GM23338 (cell line): ENCODE data around the gene SMIM30. TPM values are rescaled to one million over a fixed set of nuclear protein-coding genes. Genes with fewer than 3 reads are reported as not detected.
A peak's percentile ranks its signal among the peaks of the same experiment; 100 is the strongest.

Experiments used
- ATAC-seq: fragments of 200-7000 bp; cut with Tn5 transposase; 3 replicates; pipeline ENCODE4 v1.9.1; 2020
- DNase-seq: peaks from one replicate; pipeline ENCODE4 v3.0.0-alpha.2; 2015; ENCODE audit warnings: low spot score
- H2AFZ ChIP-seq: fragments of 200-600 bp; sonication (generic); 2 replicates; pipeline ENCODE4 v1.8.0; 2016; ENCODE audit warnings: antibody characterized with exemption, mild to moderate bottlenecking, moderate library complexity
- H3F3A ChIP-seq: fragments of 200-600 bp; sonication (generic); replicated peaks from 2 replicates; pipeline ENCODE4 v1.8.0; 2017; ENCODE audit warnings: antibody characterized with exemption, mixed run types, low read depth
- H3K27ac ChIP-seq: fragments of 200-600 bp; sonication (generic); 2 replicates; pipeline ENCODE4 v1.6.1; 2016; ENCODE audit warnings: low read depth
- H3K27me3 ChIP-seq: fragments of 200-600 bp; sonication (generic); 2 replicates; pipeline ENCODE4 v1.8.0; 2016; ENCODE audit warnings: mild to moderate bottlenecking, mixed run types, moderate library complexity; ENCODE audit not compliant: insufficient read depth
- H3K36me3 ChIP-seq: fragments of 200-600 bp; sonication (generic); 2 replicates; pipeline ENCODE4 v1.8.0; 2016; ENCODE audit warnings: mild to moderate bottlenecking; ENCODE audit not compliant: insufficient read depth
- H3K4me1 ChIP-seq: fragments of 200-600 bp; sonication (generic); 2 replicates; pipeline ENCODE4 v1.8.0; 2016; ENCODE audit warnings: mild to moderate bottlenecking, moderate library complexity; ENCODE audit not compliant: insufficient read depth
- H3K4me2 ChIP-seq: fragments of 200-600 bp; sonication (generic); 2 replicates; pipeline ENCODE4 v1.7.1; 2017; ENCODE audit warnings: mixed run types
- H3K4me3 ChIP-seq: fragments of 200-600 bp; sonication (generic); 2 replicates; pipeline ENCODE4 v1.6.1; 2016; ENCODE audit warnings: mixed run types
- H3K79me2 ChIP-seq: fragments of 200-600 bp; sonication (generic); replicated peaks from 2 replicates; pipeline ENCODE4 v1.8.0; 2017; ENCODE audit warnings: mild to moderate bottlenecking; ENCODE audit not compliant: insufficient read depth
- H3K9me2 ChIP-seq: fragments of 200-600 bp; sonication (generic); 2 replicates; pipeline ENCODE4 v1.8.0; 2017; ENCODE audit not compliant: insufficient read depth
- H4K20me1 ChIP-seq: fragments of 200-600 bp; sonication (generic); replicated peaks from 2 replicates; pipeline ENCODE4 v1.8.0; 2017; ENCODE audit warnings: mild to moderate bottlenecking; ENCODE audit not compliant: insufficient read depth
- H3K27ac Mint-ChIP-seq: 2 replicates; pipeline ENCODE4 v1.8.0; 2020; ENCODE audit warnings: inconsistent platforms, mild to moderate bottlenecking, moderate library complexity, mixed read lengths
- H3K27me3 Mint-ChIP-seq: 3 replicates; pipeline ENCODE4 v1.8.0; 2022; ENCODE audit warnings: low read depth, mild to moderate bottlenecking, moderate library complexity, mixed read lengths, inconsistent platforms; ENCODE audit not compliant: insufficient read depth, poor library complexity
- H3K36me3 Mint-ChIP-seq: 3 replicates; pipeline ENCODE4 v1.8.0; 2021; ENCODE audit warnings: low read depth, mild to moderate bottlenecking, inconsistent platforms, moderate library complexity, mixed read lengths
- H3K4me1 Mint-ChIP-seq: 3 replicates; pipeline ENCODE4 v1.8.0; 2020; ENCODE audit warnings: mild to moderate bottlenecking, inconsistent platforms, mixed read lengths
- H3K4me3 Mint-ChIP-seq: 3 replicates; pipeline ENCODE4 v1.8.0; 2021; ENCODE audit warnings: moderate library complexity, mild to moderate bottlenecking, inconsistent platforms, mixed read lengths
- H3K9me3 Mint-ChIP-seq: 3 replicates; pipeline ENCODE4 v1.8.0; 2020; ENCODE audit warnings: moderate library complexity, mild to moderate bottlenecking, inconsistent platforms, mixed read lengths
- CREB1 ChIP-seq: fragments of 250-450 bp; sonication (Bioruptor Pico); IDR thresholded peaks from 2 replicates; pipeline ENCODE4 v1.5.0; 2020; ENCODE audit warnings: low read depth, mild to moderate bottlenecking, moderate library complexity
- CTCF ChIP-seq, 2 experiments: fragments of 200-600 bp in 1 of 2; sonication (generic) in 1 of 2; conservative IDR thresholded peaks; 2 replicates each; pipeline versions ENCODE4 v1.5.1 to v1.6.1; 2016 to 2017; ENCODE audit warnings: antibody characterized with exemption in 2 of 2, low read depth in 2 of 2, mild to moderate bottlenecking in 2 of 2, moderate library complexity in 1 of 2
- ETS1 ChIP-seq: IDR thresholded peaks from 2 replicates; pipeline ENCODE4 v1.6.1; 2016; ENCODE audit warnings: antibody characterized with exemption
- EZH2 ChIP-seq: fragments of 200-600 bp; sonication (generic); IDR thresholded peaks from one replicate; pipeline ENCODE4 v1.8.0; 2017; ENCODE audit warnings: antibody characterized with exemption, mild to moderate bottlenecking, low read depth; ENCODE audit not compliant: unreplicated experiment
- EZH2phosphoT487 ChIP-seq: fragments of 200-600 bp; sonication (generic); IDR thresholded peaks from one replicate; pipeline ENCODE4 v1.8.1; 2018; ENCODE audit warnings: antibody characterized with exemption; ENCODE audit not compliant: unreplicated experiment
- JUNB ChIP-seq: IDR thresholded peaks from one replicate; pipeline ENCODE4 v1.6.1; 2016; ENCODE audit warnings: antibody characterized with exemption; ENCODE audit not compliant: unreplicated experiment
- NANOG ChIP-seq: IDR thresholded peaks from 2 replicates; pipeline ENCODE4 v1.6.1; 2016; ENCODE audit warnings: antibody characterized with exemption, borderline replicate concordance
- POLR2AphosphoS5 ChIP-seq: IDR thresholded peaks from 2 replicates; pipeline ENCODE4 v1.6.1; 2016; ENCODE audit warnings: antibody characterized with exemption, low read depth
- REST ChIP-seq: IDR thresholded peaks from one replicate; pipeline ENCODE4 v1.6.1; 2018; ENCODE audit warnings: antibody characterized with exemption; ENCODE audit not compliant: unreplicated experiment
- STAT1 ChIP-seq: IDR thresholded peaks from one replicate; pipeline ENCODE4 v1.6.1; 2016; ENCODE audit warnings: antibody characterized with exemption; ENCODE audit not compliant: unreplicated experiment
- ZNF114 ChIP-seq: fragments of 250-450 bp; sonication (Bioruptor Pico); IDR thresholded peaks from 2 replicates; pipeline ENCODE4 v1.5.0; 2020; ENCODE audit warnings: mild to moderate bottlenecking, moderate library complexity
- ZNF331 ChIP-seq: fragments of 250-450 bp; sonication (Bioruptor Pico); IDR thresholded peaks from 2 replicates; pipeline ENCODE4 v1.5.0; 2020; ENCODE audit warnings: low read depth, mild to moderate bottlenecking, moderate library complexity
- ZNF462 ChIP-seq: fragments of 250-450 bp; sonication (Bioruptor Pico); IDR thresholded peaks from 2 replicates; pipeline ENCODE4 v1.5.0; 2020; ENCODE audit warnings: mild to moderate bottlenecking, moderate library complexity
- polyA plus RNA-seq: library from polyadenylated mRNA; unstranded; fragments of >200 nt; fragmentation: Nextera tagmentation; extraction: Ambion mirVana; gene quantifications from 2 replicates; pipeline ENCODE4 v1.2.1, GENCODE V29; 2016
- total RNA-seq: library from RNA; depleted of rRNA; stranded (reverse); fragments of >200 nt; shearing (Covaris generic); gene quantifications from 2 replicates; pipeline ENCODE4 v1.2.3, GENCODE V29; 2014

The SMIM30 gene
- total and polyA plus RNA-seq, 2 experiments from 2014 or later: 40.6 to 150 TPM

GRCh38 chr7:113087071-113087998, 31.0 kb downstream of the SMIM30 start:
- Mint-ChIP-seq H3K27ac (peak overlapping the region; percentile 71; the same call in 1 of the 2 replicates), H3K4me1 (peaks cover 17% of the 10 kb centered on the region; the same call in 2 of the 3 replicates), H3K27me3 (peaks cover 23% of the 10 kb centered on the region), H3K4me3 (peak overlapping the region; percentile 83), H3K9me3 (no peaks in the 10 kb centered on the region), H3K36me3 (no peaks in the 10 kb centered on the region)
- Histone ChIP-seq H3F3A (no peaks in the 10 kb centered on the region), H3K27me3 (peaks cover 47% of the 10 kb centered on the region), H4K20me1 (no peaks in the 10 kb centered on the region), H3K79me2 (no peaks in the 10 kb centered on the region), H3K4me1 (no peaks in the 10 kb centered on the region), H3K4me3 (peak overlapping the region; percentile 64), H3K4me2 (peak overlapping the region; percentile 92), H3K36me3 (no peaks in the 10 kb centered on the region), H3K9me2 (no peaks in the 10 kb centered on the region), H2AFZ (no peak overlapping the region), H3K27ac (no peak overlapping the region)
- TF ChIP-seq CREB1 (no peak), EZH2phosphoT487 (no peak), CTCF (conservative IDR thresholded peaks at IDR 0.05; ENCODE audit: low read depth in 2 of 2) (no peak), STAT1 (no peak), ZNF114 (no peak), REST (no peak), EZH2 (no peak), JUNB (no peak), ZNF462 (CRISPR knock-in tag) (no peak), ETS1 (no peak), ZNF331 (CRISPR knock-in tag) (no peak), POLR2AphosphoS5 (no peak), NANOG (no peak)
- peak; percentile 83 for ATAC-seq
- peak; percentile 75 for DNase-seq
